Uterus (tissue), 4 donors: Measurements from ENCODE around the gene PUDP. TPM values are rescaled to one million over a fixed set of nuclear protein-coding genes. Genes with fewer than 3 reads are reported as not detected.

Experiments used
- DNase-seq, 2 donors: peaks; one replicate each; pipeline ENCODE4 v3.0.0-alpha.2; 2019 to 2020
- H3K27ac ChIP-seq, 2 donors: fragments of 200-600 bp; sonication (generic); 1 replicate in 1 of 2; 2 replicates in 1 of 2; pipeline ENCODE4 v1.5.1; 2016 to 2018
- H3K27me3 ChIP-seq, 2 donors: fragments of 200-600 bp; sonication (generic); one replicate each; pipeline ENCODE4 v1.5.1; 2018 to 2019; ENCODE audit warnings: control low read depth in 1 of 2
- H3K36me3 ChIP-seq, 2 donors: fragments of 200-600 bp; sonication (generic); one replicate each; pipeline ENCODE4 v1.5.1; 2019; ENCODE audit warnings: control low read depth in 1 of 2
- H3K4me1 ChIP-seq, 2 donors: fragments of 200-600 bp; sonication (generic); one replicate each; pipeline ENCODE4 v1.5.1; 2018 to 2019; ENCODE audit warnings: control low read depth in 1 of 2
- H3K4me3 ChIP-seq, 2 donors: fragments of 200-600 bp; sonication (generic); 1 replicate in 1 of 2; 2 replicates in 1 of 2; pipeline ENCODE4 v1.5.1; 2018 to 2019; ENCODE audit warnings: mild to moderate bottlenecking in 1 of 2
- H3K9me3 ChIP-seq, 2 donors: fragments of 200-600 bp; sonication (generic); one replicate each; pipeline ENCODE4 v1.5.1; 2019; ENCODE audit warnings: control low read depth in 1 of 2
- CTCF ChIP-seq, 4 experiments: fragments of 200-600 bp in 2 of 4; fragments of 450-650 bp in 2 of 4; sonication (generic) in 2 of 4; IDR thresholded peaks; one replicate each; pipeline ENCODE4 v1.5.1; 2016 to 2019; ENCODE audit warnings: antibody characterized with exemption in 4 of 4, mild to moderate bottlenecking in 2 of 4, moderate library complexity in 1 of 4
- POLR2A ChIP-seq, 2 donors: fragments of 450-650 bp; IDR thresholded peaks; one replicate each; pipeline ENCODE4 v1.6.1; 2016; ENCODE audit warnings: antibody characterized with exemption in 2 of 2, mild to moderate bottlenecking in 1 of 2, moderate library complexity in 1 of 2
- intact Hi-C: fragments of 100-400 bp; cut with DNase I; formaldehyde crosslinking; loops from one replicate; pipeline ENCODE4 v1.15.1; 2023; ENCODE audit warnings: low total_unique reads
- total RNA-seq, 4 donors: library from RNA; depleted of rRNA in 3 of 4; stranded (reverse); fragments of >200 nt in 3 of 4; gene quantifications; one replicate each; pipeline versions ENCODE4 v1.1.0 to v1.2.4, GENCODE V29; 2014 to 2023
- donor health status: DM: yes; HTN: yes; CAD: no.

The PUDP gene
- total RNA-seq, 4 donors from 2014 or later, result 11.4 to 32.3 (median 14.5) TPM

GRCh38 chrX:7132335-7133049 is 15.5 kb downstream of the PUDP start:
- no peak for DNase-seq
- TF ChIP-seq CTCF (IDR thresholded peaks at IDR 0.05) (peak in 1 of 4 experiments; percentile 14), POLR2A (IDR thresholded peaks at IDR 0.05) (no peak)
- no peak overlapping the region for H3K4me3 ChIP-seq
- H3K9me3 ChIP-seq, result no peaks in the 10 kb centered on the region
- intact Hi-C loops, result no loop called here
- H3K4me1 ChIP-seq, result no peaks in the 10 kb centered on the region
- H3K36me3 ChIP-seq, result no peaks in the 10 kb centered on the region
- peak overlapping the region; percentile 0 to 24 for H3K27ac ChIP-seq
- no peaks in the 10 kb centered on the region for H3K27me3 ChIP-seq

- intact Hi-C loops, result no loop called here
- no peak for TF ChIP-seq POLR2A (IDR thresholded peaks at IDR 0.05)
- TF ChIP-seq CTCF (IDR thresholded peaks at IDR 0.05), result no peak
- no peak for DNase-seq
- H3K36me3 ChIP-seq, result no peaks in the 10 kb centered on the region
- H3K27ac ChIP-seq, result no peak overlapping the region
- no peaks in the 10 kb centered on the region for H3K4me1 ChIP-seq
- no peaks in the 10 kb centered on the region for H3K9me3 ChIP-seq
- H3K4me3 ChIP-seq, result no peak overlapping the region
- no peaks in the 10 kb centered on the region for H3K27me3 ChIP-seq
These were observed 16.3 kb downstream of the PUDP start for GRCh38 chrX:7131621-7132020.

- no peak for DNase-seq
- no peaks in the 10 kb centered on the region for H3K27me3 ChIP-seq
- H3K27ac ChIP-seq, result no peak overlapping the region
- H3K4me3 ChIP-seq, result no peak overlapping the region
- H3K36me3 ChIP-seq, result no peaks in the 10 kb centered on the region
- no peaks in the 10 kb centered on the region for H3K4me1 ChIP-seq
- no peak for TF ChIP-seq POLR2A (IDR thresholded peaks at IDR 0.05)
- no peak for TF ChIP-seq CTCF (IDR thresholded peaks at IDR 0.05)
- H3K9me3 ChIP-seq, result no peaks in the 10 kb centered on the region
- intact Hi-C loops, result no loop called here
These were observed 20.9 kb downstream of the PUDP start for GRCh38 chrX:7127056-7127455.

GRCh38 chrX:7120878-7121219 is 27.1 kb downstream of the PUDP start:
- DNase-seq, result no peak
- intact Hi-C loops, result no loop called here
- H3K27ac ChIP-seq, result no peak overlapping the region
- H3K9me3 ChIP-seq, result peaks cover 0 to 6% of the 10 kb centered on the region in 2 donors
- H3K27me3 ChIP-seq, result no peaks in the 10 kb centered on the region
- no peaks in the 10 kb centered on the region for H3K4me1 ChIP-seq
- no peak for TF ChIP-seq CTCF (IDR thresholded peaks at IDR 0.05)
- no peak for TF ChIP-seq POLR2A (IDR thresholded peaks at IDR 0.05)
- no peaks in the 10 kb centered on the region for H3K36me3 ChIP-seq
- no peak overlapping the region for H3K4me3 ChIP-seq

GRCh38 chrX:7119950-7120877 is 27.7 kb downstream of the PUDP start:
- H3K27me3 ChIP-seq, result no peaks in the 10 kb centered on the region
- H3K27ac ChIP-seq, result no peak overlapping the region
- DNase-seq, result no peak
- peaks cover 0 to 6% of the 10 kb centered on the region in 2 donors for H3K9me3 ChIP-seq
- no peak overlapping the region for H3K4me3 ChIP-seq
- peaks cover 0 to 3% of the 10 kb centered on the region in 2 donors for H3K4me1 ChIP-seq
- intact Hi-C loops, result no loop called here
- no peaks in the 10 kb centered on the region for H3K36me3 ChIP-seq
- no peak for TF ChIP-seq POLR2A (IDR thresholded peaks at IDR 0.05)
- TF ChIP-seq CTCF (IDR thresholded peaks at IDR 0.05), result no peak
